OCI-LY3 (cell line): ENCODE results near the gene CST3.
"Not testable (repeated sequence)": the region's sequence is repeated elsewhere in the genome, so short reads cannot be mapped to it uniquely, and the experiment has no call there.

Source experiments
- EZH2phosphoT487 ChIP-seq: fragments of 200-600 bp; shearing (Covaris generic); IDR thresholded peaks from 2 replicates; pipeline ENCODE4 v1.6.1; 2018; ENCODE audit warnings: antibody characterized with exemption, mixed run types, low read depth
- TF ChIP-seq, protein P1 (sequence below): fragments of 200-600, 300-600 bp; sonication (generic); IDR thresholded peaks from 2 replicates; pipeline ENCODE4 v1.5.1; 2014; ENCODE audit warnings: antibody characterized with exemption, low read length, low read depth

GRCh38 chr20:23635768-23636090 is 2.0 kb downstream of the CST3 start:
- TF ChIP-seq, protein P1, sequence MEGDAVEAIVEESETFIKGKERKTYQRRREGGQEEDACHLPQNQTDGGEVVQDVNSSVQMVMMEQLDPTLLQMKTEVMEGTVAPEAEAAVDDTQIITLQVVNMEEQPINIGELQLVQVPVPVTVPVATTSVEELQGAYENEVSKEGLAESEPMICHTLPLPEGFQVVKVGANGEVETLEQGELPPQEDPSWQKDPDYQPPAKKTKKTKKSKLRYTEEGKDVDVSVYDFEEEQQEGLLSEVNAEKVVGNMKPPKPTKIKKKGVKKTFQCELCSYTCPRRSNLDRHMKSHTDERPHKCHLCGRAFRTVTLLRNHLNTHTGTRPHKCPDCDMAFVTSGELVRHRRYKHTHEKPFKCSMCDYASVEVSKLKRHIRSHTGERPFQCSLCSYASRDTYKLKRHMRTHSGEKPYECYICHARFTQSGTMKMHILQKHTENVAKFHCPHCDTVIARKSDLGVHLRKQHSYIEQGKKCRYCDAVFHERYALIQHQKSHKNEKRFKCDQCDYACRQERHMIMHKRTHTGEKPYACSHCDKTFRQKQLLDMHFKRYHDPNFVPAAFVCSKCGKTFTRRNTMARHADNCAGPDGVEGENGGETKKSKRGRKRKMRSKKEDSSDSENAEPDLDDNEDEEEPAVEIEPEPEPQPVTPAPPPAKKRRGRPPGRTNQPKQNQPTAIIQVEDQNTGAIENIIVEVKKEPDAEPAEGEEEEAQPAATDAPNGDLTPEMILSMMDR, result not testable (repeated sequence)
- TF ChIP-seq EZH2phosphoT487, result not testable (repeated sequence)
